GM12875 (cell line): ENCODE results near the gene ELL.

Experiments
- H3K4me3 ChIP-seq: one replicate; pipeline ENCODE4 v1.5.1; 2011; ENCODE audit warnings: low read depth, low read length, control low read depth
- CTCF ChIP-seq: IDR thresholded peaks from 2 replicates; pipeline ENCODE4 v1.5.1; 2011; ENCODE audit warnings: low read depth, mild to moderate bottlenecking, control low read depth, inconsistent platforms, low read length, moderate library complexity, borderline replicate concordance; ENCODE audit not compliant: insufficient read depth

Gene ELL

GRCh38 chr19:18521692-18522123, at the start of gene ELL:
Gene ELL (minus strand): TSS chr19:18522070. CDS start chr19:18522055, 15 bp downstream.
- peak within 1 kb of the TSS; percentile 100 for H3K4me3 ChIP-seq
- TF ChIP-seq CTCF, result no peak

GRCh38 chr19:18568367-18568766, 46.5 kb upstream of the ELL start:
- H3K4me3 ChIP-seq, result no peak overlapping the region
- TF ChIP-seq CTCF, result no peak

GRCh38 chr19:18566953-18567352, 45.1 kb upstream of the ELL start:
- no peak for TF ChIP-seq CTCF
- H3K4me3 ChIP-seq, result no peak overlapping the region

GRCh38 chr19:18562086-18562485, 40.2 kb upstream of the ELL start:
- H3K4me3 ChIP-seq, result no peak overlapping the region
- TF ChIP-seq CTCF, result no peak

- no peak for TF ChIP-seq CTCF
Observed at GRCh38 chr19:18559685-18560084, 37.8 kb upstream of the ELL start.

GRCh38 chr19:18558604-18559003, 36.7 kb upstream of the ELL start:
- no peak for TF ChIP-seq CTCF
- H3K4me3 ChIP-seq, result peak overlapping the region; percentile 94

More at GRCh38 chr19:18559685-18560084, 37.8 kb upstream of the ELL start:
- no peak overlapping the region for H3K4me3 ChIP-seq

GRCh38 chr19:18558202-18558555, 36.3 kb upstream of the ELL start:
- no peak for TF ChIP-seq CTCF
- peak overlapping the region; percentile 94 for H3K4me3 ChIP-seq
